ENCODE results near the gene NKD1.

- TF ChIP-seq POLR2A (IDR thresholded peaks at IDR 0.05; ENCODE audit: low read depth), result no peak
- TF ChIP-seq CTCF (IDR thresholded peaks at IDR 0.05), result no peak
- no peak for TF ChIP-seq POLR2AphosphoS5 (IDR thresholded peaks at IDR 0.05)
Observed at GRCh38 chr16:50632927-50633800, 85.0 kb downstream of the NKD1 start.
